B cell (primary cell): ENCODE data around the gene C1R. TPM values are rescaled to one million over a fixed set of nuclear protein-coding genes. Genes with fewer than 3 reads are reported as not detected.

Experiments used
- ATAC-seq: fragments of 200-7000 bp; cut with Tn5 transposase; one replicate; pipeline ENCODE4 v1.10.0; 2021; ENCODE audit warnings: low read depth, mild to moderate bottlenecking, moderate number of reproducible peaks, moderate library complexity
- CTCF ChIA-PET: fragments of 350-600 bp; sonication (Branson Sonifier 250); formaldehyde crosslinking; loops from one replicate; lab custom pipeline; 2021; ENCODE audit warnings: antibody characterized with exemption, inconsistent platforms; lab: Charles Lee
- POLR2A ChIA-PET: fragments of 350-600 bp; sonication (Branson Sonifier 250); formaldehyde crosslinking; loops from one replicate; lab custom pipeline; 2021; ENCODE audit warnings: antibody characterized with exemption; lab: Charles Lee
- DNase-seq: peaks from one replicate; pipeline ENCODE4 v3.0.0; 2013
- H2AFZ ChIP-seq: 2 replicates; pipeline ENCODE4 v1.6.1; 2012; ENCODE audit warnings: mild to moderate bottlenecking, low read depth, low read length; ENCODE audit not compliant: insufficient read depth, poor library complexity, severe bottlenecking
- H3K27ac ChIP-seq, 2 donors: 1 replicate in 1 of 2; 2 replicates in 1 of 2; pipeline ENCODE4 v1.5.1; 2012 to 2013; ENCODE audit warnings: low read length in 2 of 2, mild to moderate bottlenecking in 2 of 2, moderate library complexity in 1 of 2
- H3K27me3 ChIP-seq, 4 experiments: fragments of 200-600 bp in 1 of 4; sonication (generic) in 1 of 4; replicated peaks in 1 of 4; 1 replicate in 2 of 4; 2 replicates in 2 of 4; pipeline versions ENCODE4 v1.6.1 to v1.7.0; 2013 to 2016; ENCODE audit warnings: low read length in 3 of 4, mild to moderate bottlenecking in 2 of 4, mixed read lengths in 1 of 4, moderate library complexity in 1 of 4; ENCODE audit not compliant: insufficient read depth in 4 of 4, control insufficient read depth in 3 of 4; ENCODE audit errors: control extremely low read depth in 1 of 4
- H3K36me3 ChIP-seq, 2 experiments: replicated peaks in 1 of 2; 1 replicate in 1 of 2; 2 replicates in 1 of 2; pipeline versions ENCODE4 v1.6.1 to v1.7.1; 2013; ENCODE audit warnings: low read length in 1 of 2; ENCODE audit not compliant: insufficient read depth in 2 of 2, control insufficient read depth in 1 of 2; ENCODE audit errors: control extremely low read depth in 1 of 2, extremely low read depth in 1 of 2
- H3K4me1 ChIP-seq, 2 donors: fragments of 200-600 bp in 1 of 2; sonication (generic) in 1 of 2; 1 replicate in 1 of 2; 2 replicates in 1 of 2; pipeline versions ENCODE4 v1.5.1 to v1.6.1; 2013 to 2017; ENCODE audit warnings: low read length in 2 of 2; ENCODE audit not compliant: control insufficient read depth in 2 of 2, insufficient read depth in 2 of 2
- H3K4me2 ChIP-seq: replicated peaks from 2 replicates; pipeline ENCODE3; 2012; ENCODE audit warnings: mild to moderate bottlenecking, low read depth, low read length; ENCODE audit not compliant: poor library complexity, severe bottlenecking
- H3K4me3 ChIP-seq, 5 experiments: fragments of 200-600 bp in 1 of 5; sonication (generic) in 1 of 5; 1 replicate in 3 of 5; 2 replicates in 2 of 5; pipeline versions ENCODE4 v1.5.1 to v1.7.0; 2011 to 2016; ENCODE audit warnings: low read length in 4 of 5, mild to moderate bottlenecking in 4 of 5, low read depth in 2 of 5, control low read depth in 1 of 5, moderate library complexity in 1 of 5; ENCODE audit not compliant: insufficient read depth in 1 of 5; ENCODE audit errors: control extremely low read depth in 1 of 5, extremely low read depth in 1 of 5
- H3K79me2 ChIP-seq: fragments of 200-600 bp; sonication (generic); one replicate; pipeline ENCODE4 v1.6.0; 2016; ENCODE audit warnings: low read length; ENCODE audit not compliant: control insufficient read depth, insufficient read depth
- H3K9ac ChIP-seq: fragments of 200-600 bp; sonication (generic); 2 replicates; pipeline ENCODE4 v1.6.1; 2017; ENCODE audit warnings: mild to moderate bottlenecking, low read length, moderate library complexity
- H3K9me3 ChIP-seq, 3 donors: one replicate each; pipeline versions ENCODE4 v1.6.1 to v1.7.1; 2013; ENCODE audit warnings: low read length in 2 of 3; ENCODE audit not compliant: control insufficient read depth in 2 of 3, insufficient read depth in 1 of 3; ENCODE audit errors: control extremely low read depth in 1 of 3
- H4K20me1 ChIP-seq: 2 replicates; pipeline ENCODE4 v1.6.0; 2012; ENCODE audit warnings: mild to moderate bottlenecking, low read length; ENCODE audit not compliant: insufficient read depth, control insufficient read depth, poor library complexity, severe bottlenecking
- H3K27ac Mint-ChIP-seq: one replicate; pipeline ENCODE4 v1.8.0; 2021; ENCODE audit warnings: mixed read lengths
- H3K27me3 Mint-ChIP-seq: one replicate; pipeline ENCODE4 v1.8.0; 2021; ENCODE audit warnings: mixed read lengths
- H3K4me1 Mint-ChIP-seq: one replicate; pipeline ENCODE4 v1.8.0; 2021; ENCODE audit warnings: mixed read lengths
- H3K4me3 Mint-ChIP-seq: one replicate; pipeline ENCODE4 v1.8.0; 2021; ENCODE audit warnings: mixed read lengths
- H3K9me3 Mint-ChIP-seq: one replicate; pipeline ENCODE4 v1.8.0; 2022; ENCODE audit warnings: mixed read lengths; ENCODE audit not compliant: insufficient read depth
- CTCF ChIP-seq: fragments of 200-600 bp; IDR thresholded peaks from one replicate; pipeline ENCODE4 v1.8.0; 2022; ENCODE audit warnings: antibody characterized with exemption, mild to moderate bottlenecking
- EZH2 ChIP-seq: IDR thresholded peaks from 2 replicates; pipeline ENCODE4 v1.6.1; 2012; ENCODE audit warnings: borderline replicate concordance, low read depth, mild to moderate bottlenecking, moderate library complexity, low read length; ENCODE audit not compliant: insufficient read depth, poor library complexity, severe bottlenecking
- WGBS: methylation state at CpG from one replicate; pipeline ENCODE4 v1.1.5; 2013; ENCODE audit warnings: missing lambda C conversion rate; ENCODE audit not compliant: insufficient coverage; 5-methylcytosine and 5-hydroxymethylcytosine counted together
- intact Hi-C: fragments of 100-400 bp; cut with micrococcal nuclease; formaldehyde crosslinking; loops from one replicate; pipeline ENCODE4 v1.10.0; 2022
- polyA plus RNA-seq: library from polyadenylated mRNA; depleted of rRNA; stranded (reverse); fragments of >200 nt; gene quantifications from 2 replicates; pipeline ENCODE4 v1.2.3, GENCODE V29; 2012
- total RNA-seq, 2 donors: library from RNA; stranded (reverse); fragments of 120-200 nt in 1 of 2; gene quantifications; 1 replicate in 1 of 2; 2 replicates in 1 of 2; pipeline versions ENCODE4 v1.2.3 to v1.2.4, GENCODE V29; 2013 to 2022

The C1R gene
- total and polyA plus RNA-seq, 2 donors (not counting 1 experiment from before 2014, with no cell fraction given), result 1.5 to 2.0 TPM

- POLR2A ChIA-PET, result no interaction called here
Measured at GRCh38 chr12:7065073-7065623, 27.1 kb downstream of the C1R start.

More at GRCh38 chr12:7065073-7065623, 27.1 kb downstream of the C1R start:
- no peak overlapping the region for H3K9ac ChIP-seq
- ATAC-seq (no peak), DNase-seq (no peak)
- Mint-ChIP-seq H3K27ac (no peak overlapping the region), H3K9me3 (no peaks in the 10 kb centered on the region), H3K4me3 (no peak overlapping the region), H3K27me3 (peaks cover 29% of the 10 kb centered on the region), H3K4me1 (no peaks in the 10 kb centered on the region)
- CTCF ChIA-PET, result interaction anchor here (0.6 kb wide), 1 partner anchor 14 kb away, joined by 3 read pairs; no protein-coding TSS in a partner anchor
- no peaks in the 10 kb centered on the region for H3K9me3 ChIP-seq
- no peak overlapping the region for H3K4me3 ChIP-seq
- H3K4me2 ChIP-seq, result no peak overlapping the region
- H3K36me3 ChIP-seq, result no peaks in the 10 kb centered on the region
- H3K79me2 ChIP-seq, result no peaks in the 10 kb centered on the region
- no CpG with 5 or more reads among the region's 7 CpGs for WGBS
- no peaks in the 10 kb centered on the region for H4K20me1 ChIP-seq
- H3K27ac ChIP-seq, result no peak overlapping the region
- H3K4me1 ChIP-seq, result no peaks in the 10 kb centered on the region
- TF ChIP-seq EZH2 (no peak), CTCF (no peak)
- H3K27me3 ChIP-seq, result no peaks in the 10 kb centered on the region
- intact Hi-C loops, result no loop called here
- no peak overlapping the region for H2AFZ ChIP-seq
